KMS-11 (cell line): ENCODE data around the gene FBXO9.
"Not testable (repeated sequence)": the region's sequence is repeated elsewhere in the genome, so short reads cannot be mapped to it uniquely, and the experiment has no call there.

Source experiments
- H2AFZ ChIP-seq: fragments of 200-600 bp; sonication (generic); 2 replicates; pipeline ENCODE4 v1.6.1; 2016; ENCODE audit warnings: antibody characterized with exemption, mixed run types, low read depth
- H3K27ac ChIP-seq: fragments of 200-600 bp; sonication (generic); 2 replicates; pipeline ENCODE4 v1.6.1; 2016; ENCODE audit warnings: mild to moderate bottlenecking, mixed run types
- H3K27me3 ChIP-seq: fragments of 200-600 bp; sonication (generic); 2 replicates; pipeline ENCODE4 v1.6.1; 2017; ENCODE audit warnings: mild to moderate bottlenecking, low read depth, mixed run types, moderate library complexity; ENCODE audit not compliant: insufficient read depth
- H3K36me3 ChIP-seq: fragments of 200-600 bp; sonication (generic); 2 replicates; pipeline ENCODE4 v1.6.1; 2017; ENCODE audit warnings: mild to moderate bottlenecking, mixed run types; ENCODE audit not compliant: insufficient read depth
- H3K4me1 ChIP-seq: fragments of 200-600 bp; sonication (generic); 2 replicates; pipeline ENCODE4 v1.6.1; 2016; ENCODE audit warnings: mild to moderate bottlenecking, low read depth, mixed run types; ENCODE audit not compliant: poor library complexity, severe bottlenecking
- H3K4me2 ChIP-seq: fragments of 200-600 bp; sonication (generic); 2 replicates; pipeline ENCODE4 v1.7.0; 2016; ENCODE audit warnings: mild to moderate bottlenecking, mixed run types
- H3K4me3 ChIP-seq: fragments of 200-600 bp; sonication (generic); IDR thresholded peaks from 2 replicates; pipeline ENCODE4 v1.6.1; 2017; ENCODE audit warnings: low read depth, low read length, mixed read lengths; ENCODE audit not compliant: insufficient read depth
- H3K79me2 ChIP-seq: fragments of 200-600 bp; sonication (generic); 2 replicates; pipeline ENCODE4 v1.6.1; 2016; ENCODE audit warnings: low read depth, mixed run types; ENCODE audit not compliant: insufficient read depth
- H3K9ac ChIP-seq: fragments of 200-600 bp; sonication (generic); 2 replicates; pipeline ENCODE4 v1.6.1; 2016; ENCODE audit warnings: mild to moderate bottlenecking, mixed run types
- H4K20me1 ChIP-seq: fragments of 200-600 bp; sonication (generic); 2 replicates; pipeline ENCODE4 v1.6.1; 2016; ENCODE audit warnings: mild to moderate bottlenecking, mixed run types; ENCODE audit not compliant: insufficient read depth
- CTCF ChIP-seq: fragments of 200-600 bp; sonication (generic); conservative IDR thresholded peaks from 2 replicates; pipeline ENCODE4 v1.6.1; 2017; ENCODE audit warnings: low read depth, mild to moderate bottlenecking, antibody characterized with exemption, low read length, moderate library complexity, mixed read lengths

FBXO9 gene

DNA sequence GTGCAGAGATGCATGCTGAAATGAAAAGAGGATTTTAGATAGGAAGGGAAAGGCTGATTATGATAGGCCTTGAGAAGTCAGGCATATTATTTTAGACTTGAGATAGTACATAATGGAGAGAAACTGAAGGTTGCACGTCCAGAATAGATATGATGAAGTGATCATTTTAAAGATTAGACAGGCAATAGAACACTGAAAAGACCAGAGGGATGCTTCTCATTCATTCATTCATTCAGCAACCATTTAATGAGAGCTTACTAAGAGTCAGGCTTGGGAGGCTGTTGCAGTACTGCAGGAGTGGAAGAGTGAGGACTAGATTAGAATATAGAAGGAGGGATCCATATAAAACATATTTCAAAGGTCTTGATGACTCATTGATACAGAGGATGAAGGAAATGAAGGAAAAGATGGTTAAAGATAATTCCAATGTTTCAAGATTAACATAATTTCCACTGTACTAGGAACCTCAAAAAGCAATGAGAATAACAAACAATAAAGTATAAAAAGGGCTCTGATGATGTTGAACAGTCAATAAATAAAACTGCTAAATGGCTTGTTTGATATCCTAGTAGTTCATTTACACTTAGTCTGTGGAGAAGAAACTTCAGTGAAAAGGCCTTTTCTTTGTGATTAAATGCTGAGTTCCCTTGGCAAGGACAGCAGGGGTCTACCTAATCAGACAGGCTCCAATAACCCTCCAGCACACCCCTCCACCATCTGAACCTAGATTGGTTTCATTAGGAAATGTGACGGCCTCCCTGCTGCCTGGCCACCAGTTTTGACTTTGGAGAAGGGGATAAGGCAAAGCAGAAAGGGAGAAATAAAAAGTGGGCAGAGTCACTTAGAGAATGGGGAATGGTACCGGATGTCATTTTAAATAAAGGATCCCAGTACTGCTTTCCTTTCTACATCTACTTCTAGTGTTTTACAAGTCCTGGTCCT is 5.3 kb upstream of the FBXO9 start:
- Histone ChIP-seq H4K20me1 (no peaks in the 10 kb centered on the region), H2AFZ (no peak overlapping the region), H3K9ac (peak overlapping the region; percentile 96), H3K4me3 (no peak overlapping the region), H3K4me1 (peaks cover 76% of the 10 kb centered on the region), H3K36me3 (no peaks in the 10 kb centered on the region), H3K79me2 (peaks cover 65% of the 10 kb centered on the region), H3K27ac (peak overlapping the region; percentile 83), H3K4me2 (peak overlapping the region; percentile 83), H3K27me3 (no peaks in the 10 kb centered on the region)
- TF ChIP-seq CTCF = no peak

GRCh38 chr6:53062169-53062539 is 3.0 kb upstream of the FBXO9 start:
- Histone ChIP-seq H3K4me2 (peak overlapping the region; percentile 83), H3K4me3 (peak overlapping the region; percentile 32), H3K27me3 (no peaks in the 10 kb centered on the region), H3K36me3 (no peaks in the 10 kb centered on the region), H3K4me1 (peaks cover 65% of the 10 kb centered on the region), H3K79me2 (peaks cover 60% of the 10 kb centered on the region), H3K27ac (peak overlapping the region; percentile 83), H4K20me1 (no peaks in the 10 kb centered on the region), H3K9ac (peak overlapping the region; percentile 96), H2AFZ (peak overlapping the region; percentile 55)
- no peak; the same call in 1 of the 2 replicates for TF ChIP-seq CTCF

DNA sequence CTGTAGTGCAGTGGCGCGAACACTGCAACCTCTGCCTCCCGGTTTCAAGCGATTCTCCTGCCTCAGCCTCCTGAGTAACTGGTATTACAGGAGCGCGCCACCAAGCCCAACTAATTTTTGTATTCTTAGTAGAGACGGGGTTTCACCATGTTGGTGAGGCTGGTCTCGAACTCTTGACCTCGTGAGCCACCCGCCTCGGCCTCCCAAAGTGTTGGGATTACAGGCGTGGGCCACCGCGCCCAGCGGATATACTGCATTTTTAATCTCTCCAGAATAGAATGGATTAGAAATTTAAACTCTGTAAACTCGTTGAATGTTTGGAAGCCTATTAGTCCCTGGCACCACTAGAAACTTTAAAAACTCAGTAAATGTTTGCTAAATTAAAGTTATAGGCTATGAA is 949 bp upstream of the FBXO9 start:
- H3K36me3 ChIP-seq, H3K9ac ChIP-seq, H4K20me1 ChIP-seq, H3K27me3 ChIP-seq, H3K27ac ChIP-seq: not testable (repeated sequence)
- Histone ChIP-seq H3K79me2 (peaks cover 46% of the 10 kb centered on the region), H2AFZ (peak overlapping the region; percentile 55; the same call in 1 of the 2 replicates), H3K4me3 (peak overlapping the region; percentile 35), H3K4me1 (peaks cover 49% of the 10 kb centered on the region), H3K4me2 (peak overlapping the region; percentile 46)

DNA sequence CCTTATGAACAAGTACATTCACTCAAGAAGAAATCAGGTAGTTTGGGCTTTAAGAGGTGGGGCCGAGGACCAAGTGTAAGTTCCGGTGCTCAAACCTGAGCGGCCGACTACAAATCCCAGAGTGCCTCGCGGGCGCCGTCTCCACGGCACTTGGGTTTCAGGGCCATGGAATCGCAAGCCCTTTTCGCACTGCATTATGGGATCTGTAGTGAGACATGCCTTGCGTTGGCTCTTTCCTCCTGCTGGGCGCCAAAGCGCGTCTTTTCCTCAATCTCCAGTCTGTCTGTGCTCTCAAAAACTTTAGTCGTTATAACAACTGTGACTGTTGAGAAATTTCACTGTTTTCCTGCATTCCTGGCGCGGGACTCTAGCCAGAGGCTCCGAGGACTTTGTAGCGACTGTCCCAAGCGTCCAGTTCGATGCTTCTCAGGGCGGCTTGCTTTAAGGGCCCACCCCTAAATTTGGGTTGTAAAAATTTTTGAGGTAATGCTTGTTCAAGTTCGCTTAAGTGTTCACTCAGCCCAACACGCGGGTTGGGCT is 408 bp upstream of the FBXO9 start:
- Histone ChIP-seq H2AFZ (peak overlapping the region; percentile 95), H3K4me2 (peak overlapping the region; percentile 67), H3K27me3 (no peaks in the 10 kb centered on the region), H3K36me3 (no peaks in the 10 kb centered on the region), H3K4me1 (peaks cover 49% of the 10 kb centered on the region), H3K27ac (peak overlapping the region; percentile 61), H4K20me1 (no peaks in the 10 kb centered on the region), H3K9ac (peak overlapping the region; percentile 84), H3K4me3 (peak overlapping the region; percentile 35), H3K79me2 (peaks cover 42% of the 10 kb centered on the region)
- no peak for TF ChIP-seq CTCF

GRCh38 chr6:53066077-53066417 is 843 bp downstream of the FBXO9 start:
- peaks cover 30% of the 10 kb centered on the region; the same call in 1 of the 2 replicates for H3K79me2 ChIP-seq
- H3K4me3 ChIP-seq = no peak overlapping the region
- H3K4me2 ChIP-seq = peak overlapping the region; percentile 72
- no peaks in the 10 kb centered on the region for H3K36me3 ChIP-seq
- H4K20me1 ChIP-seq = no peaks in the 10 kb centered on the region
- no peaks in the 10 kb centered on the region for H3K27me3 ChIP-seq
- peaks cover 51% of the 10 kb centered on the region for H3K4me1 ChIP-seq
- H3K27ac ChIP-seq = no peak overlapping the region
- TF ChIP-seq CTCF = no peak
- peak overlapping the region; percentile 84 for H3K9ac ChIP-seq
- peak overlapping the region; percentile 95 for H2AFZ ChIP-seq
